GM23248 (cell line): Measurements from ENCODE around the gene ALDH4A1. TPM values are rescaled to one million over a fixed set of nuclear protein-coding genes. Genes with fewer than 3 reads are reported as not detected.

Experiments
- DNase-seq: peaks from one replicate; pipeline ENCODE4 v3.0.0-alpha.2; 2015
- H2AFZ ChIP-seq: fragments of 200-600 bp; sonication (generic); 2 replicates; pipeline ENCODE4 v1.6.1; 2016; ENCODE audit warnings: antibody characterized with exemption
- H3F3A ChIP-seq: fragments of 200-600 bp; sonication (generic); 2 replicates; pipeline ENCODE4 v1.6.1; 2016; ENCODE audit warnings: mild to moderate bottlenecking, antibody characterized with exemption, mixed run types; ENCODE audit not compliant: insufficient read depth
- H3K27ac ChIP-seq: fragments of 200-600 bp; sonication (generic); 2 replicates; pipeline ENCODE4 v1.5.1; 2016; ENCODE audit warnings: mild to moderate bottlenecking
- H3K27me3 ChIP-seq: fragments of 200-600 bp; sonication (generic); replicated peaks from 2 replicates; pipeline ENCODE4 v1.6.1; 2016; ENCODE audit warnings: mild to moderate bottlenecking; ENCODE audit not compliant: insufficient read depth
- H3K36me3 ChIP-seq: fragments of 200-600 bp; sonication (generic); 2 replicates; pipeline ENCODE4 v1.6.1; 2016; ENCODE audit warnings: low read depth, mild to moderate bottlenecking
- H3K4me1 ChIP-seq: fragments of 200-600 bp; sonication (generic); 2 replicates; pipeline ENCODE4 v1.6.1; 2016; ENCODE audit warnings: mild to moderate bottlenecking; ENCODE audit not compliant: insufficient read depth
- H3K4me2 ChIP-seq: fragments of 200-600 bp; sonication (generic); one replicate; pipeline ENCODE4 v1.6.1; 2016; ENCODE audit warnings: mild to moderate bottlenecking; ENCODE audit not compliant: unreplicated experiment
- H3K4me3 ChIP-seq: fragments of 200-600 bp; sonication (generic); 2 replicates; pipeline ENCODE4 v1.5.1; 2016; ENCODE audit warnings: mild to moderate bottlenecking
- H3K79me2 ChIP-seq: fragments of 200-600 bp; sonication (generic); 2 replicates; pipeline ENCODE4 v1.6.1; 2016; ENCODE audit warnings: mild to moderate bottlenecking; ENCODE audit not compliant: insufficient read depth
- H3K9ac ChIP-seq: fragments of 200-600 bp; sonication (generic); 2 replicates; pipeline ENCODE4 v1.6.1; 2016; ENCODE audit warnings: mild to moderate bottlenecking
- H3K9me2 ChIP-seq: fragments of 200-600 bp; sonication (generic); 2 replicates; pipeline ENCODE4 v1.6.1; 2016; ENCODE audit warnings: mixed run types, mild to moderate bottlenecking, moderate library complexity; ENCODE audit not compliant: insufficient read depth
- H3K9me3 ChIP-seq: fragments of 200-600 bp; sonication (generic); one replicate; pipeline ENCODE4 v1.6.1; 2017; ENCODE audit warnings: low read depth
- H4K20me1 ChIP-seq: fragments of 200-600 bp; sonication (generic); 2 replicates; pipeline ENCODE4 v1.6.0; 2016; ENCODE audit not compliant: insufficient read depth
- EZH2 ChIP-seq: fragments of 200-600 bp; sonication (generic); IDR thresholded peaks from 2 replicates; pipeline ENCODE4 v1.6.1; 2018; ENCODE audit warnings: antibody characterized with exemption, mild to moderate bottlenecking; ENCODE audit not compliant: insufficient read depth, poor library complexity, severe bottlenecking
- EZH2phosphoT487 ChIP-seq: fragments of 200-600 bp; sonication (generic); IDR thresholded peaks from 2 replicates; pipeline ENCODE4 v1.6.1; 2018; ENCODE audit warnings: antibody characterized with exemption, moderate library complexity, mild to moderate bottlenecking, low read depth; ENCODE audit not compliant: insufficient read depth
- WGBS, 2 experiments: methylation state at CpG; one replicate each; pipeline ENCODE4 v1.1.6; 2015 to 2017; ENCODE audit warnings: low lambda C conversion rate in 2 of 2, low coverage in 1 of 2; ENCODE audit errors: missing lambda C conversion rate in 2 of 2; 5-methylcytosine and 5-hydroxymethylcytosine counted together
- in situ Hi-C: fragments of 300-500 bp; cut with MboI; formaldehyde crosslinking; loops from 2 replicates; pipeline ENCODE4 v1.15.0; 2020
- polyA plus RNA-seq: library from polyadenylated mRNA; unstranded; fragments of >200 nt; fragmentation: Nextera tagmentation; extraction: Ambion mirVana; gene quantifications from 2 replicates; pipeline ENCODE4 v1.2.1, GENCODE V29; 2016
- total RNA-seq: library from RNA; depleted of rRNA; stranded (reverse); fragments of >200 nt; shearing (Covaris generic); gene quantifications from 2 replicates; pipeline ENCODE4 v1.2.3, GENCODE V29; 2014

ALDH4A1 gene
- total and polyA plus RNA-seq, 2 experiments from 2014 or later: 10.9 to 13.3 TPM

GRCh38 chr1:18943162-18943561 is 40.8 kb upstream of the ALDH4A1 start:
- DNase-seq: no peak
- peaks cover 43% of the 10 kb centered on the region for H3K4me1 ChIP-seq
- H3K9me3 ChIP-seq: no peaks in the 10 kb centered on the region
- no peak overlapping the region for H3K4me3 ChIP-seq
- H2AFZ ChIP-seq: no peak overlapping the region
- H3K4me2 ChIP-seq: no peak overlapping the region
- H3K79me2 ChIP-seq: peaks cover 100% of the 10 kb centered on the region
- no peak overlapping the region for H3K27ac ChIP-seq
- H3K36me3 ChIP-seq: no peaks in the 10 kb centered on the region
- WGBS, 2 experiments: 87 to 94% methylated on average over 4 of the region's 4 CpGs
- H3K9me2 ChIP-seq: no peaks in the 10 kb centered on the region
- H3F3A ChIP-seq: peaks cover 16% of the 10 kb centered on the region
- no peak overlapping the region for H3K9ac ChIP-seq
- in situ Hi-C loops: no loop called here
- TF ChIP-seq EZH2: no peak
- no peak for TF ChIP-seq EZH2phosphoT487
- no peaks in the 10 kb centered on the region for H4K20me1 ChIP-seq
- H3K27me3 ChIP-seq: no peaks in the 10 kb centered on the region

DNA sequence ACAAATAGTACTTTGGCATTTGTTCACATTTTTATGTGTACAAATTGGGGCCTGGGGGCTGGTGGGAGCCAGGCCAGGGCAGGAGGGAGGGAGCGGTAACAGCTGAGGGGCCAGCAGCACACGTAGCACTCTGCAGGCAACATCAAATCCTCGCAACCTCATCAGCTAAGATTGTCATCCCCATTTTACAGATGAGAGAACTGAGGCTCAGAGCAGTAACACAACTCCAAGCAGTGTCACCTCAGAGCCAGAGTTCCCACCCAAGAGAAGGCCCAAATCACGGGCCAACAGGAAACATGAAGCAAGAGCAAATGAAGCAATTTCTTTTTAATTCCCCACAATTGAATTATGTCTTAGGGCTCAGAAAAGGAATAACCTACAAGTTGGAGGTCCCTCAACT is 40.0 kb upstream of the ALDH4A1 start:
- WGBS, 2 experiments: 84 to 89% methylated on average over 4 of the region's 4 CpGs
- Histone ChIP-seq H3K36me3 (no peaks in the 10 kb centered on the region), H3K9me2 (no peaks in the 10 kb centered on the region), H2AFZ (no peak overlapping the region), H3K9ac (no peak overlapping the region), H3K27ac (no peak overlapping the region), H3F3A (peaks cover 8% of the 10 kb centered on the region), H3K9me3 (no peaks in the 10 kb centered on the region), H3K4me3 (no peak overlapping the region), H3K4me2 (no peak overlapping the region), H3K4me1 (peaks cover 35% of the 10 kb centered on the region), H3K79me2 (peaks cover 100% of the 10 kb centered on the region), H4K20me1 (no peaks in the 10 kb centered on the region), H3K27me3 (no peaks in the 10 kb centered on the region)
- TF ChIP-seq EZH2 (no peak), EZH2phosphoT487 (no peak)
- in situ Hi-C loops: no loop called here
- DNase-seq: no peak

- Histone ChIP-seq H3K9ac (no peak overlapping the region), H3K4me1 (peaks cover 26% of the 10 kb centered on the region), H3K9me3 (no peaks in the 10 kb centered on the region), H3K36me3 (no peaks in the 10 kb centered on the region), H3K27ac (no peak overlapping the region), H3K4me3 (no peak overlapping the region), H3K4me2 (no peak overlapping the region), H3K79me2 (peaks cover 100% of the 10 kb centered on the region), H4K20me1 (no peaks in the 10 kb centered on the region), H3K27me3 (no peaks in the 10 kb centered on the region), H3F3A (peaks cover under 1% of the 10 kb centered on the region), H2AFZ (no peak overlapping the region), H3K9me2 (no peaks in the 10 kb centered on the region)
- TF ChIP-seq EZH2phosphoT487 (no peak), EZH2 (no peak)
- in situ Hi-C loops: no loop called here
- 76 to 81% methylated on average over 17 to 18 of the region's 18 CpGs for WGBS, 2 experiments
- no peak for DNase-seq
Measured at GRCh38 chr1:18941221-18942141, 39.1 kb upstream of the ALDH4A1 start.

- H3K9me2 ChIP-seq: no peaks in the 10 kb centered on the region
- no peak overlapping the region for H2AFZ ChIP-seq
- H3K27me3 ChIP-seq: no peaks in the 10 kb centered on the region
- no peak for TF ChIP-seq EZH2
- TF ChIP-seq EZH2phosphoT487: no peak
- H3K27ac ChIP-seq: no peak overlapping the region
- no peaks in the 10 kb centered on the region for H3K36me3 ChIP-seq
- H3K4me3 ChIP-seq: no peak overlapping the region
- 85 to 91% methylated on average over 13 of the region's 13 CpGs for WGBS, 2 experiments
- no peaks in the 10 kb centered on the region for H3K9me3 ChIP-seq
- no peaks in the 10 kb centered on the region for H4K20me1 ChIP-seq
- peaks cover 25% of the 10 kb centered on the region for H3K4me1 ChIP-seq
- in situ Hi-C loops: no loop called here
- H3K79me2 ChIP-seq: peaks cover 100% of the 10 kb centered on the region
- peak overlapping the region; percentile 28 for H3K4me2 ChIP-seq
- peak; percentile 58 for DNase-seq
- no peaks in the 10 kb centered on the region for H3F3A ChIP-seq
- H3K9ac ChIP-seq: no peak overlapping the region
Measured at GRCh38 chr1:18940303-18941020, 38.1 kb upstream of the ALDH4A1 start.
